GM06990 (cell line): ENCODE measurements around the gene PRSS56.

Experiments used
- DNase-seq: peaks from one replicate; pipeline ENCODE4 v3.0.0-alpha.2; 2011; ENCODE audit not compliant: insufficient read length; ENCODE audit errors: extremely low read depth
- H3K27me3 ChIP-seq: replicated peaks from 2 replicates; pipeline ENCODE4 v1.6.0; 2011; ENCODE audit warnings: low read length; ENCODE audit not compliant: control insufficient read depth, insufficient read depth
- H3K36me3 ChIP-seq: 2 replicates; pipeline ENCODE4 v1.5.1; 2011; ENCODE audit warnings: low read length; ENCODE audit not compliant: control insufficient read depth, insufficient read depth
- H3K4me3 ChIP-seq: replicated peaks from 2 replicates; pipeline ENCODE4 v1.5.1; 2011; ENCODE audit warnings: low read depth, mild to moderate bottlenecking, control low read depth, low read length
- CTCF ChIP-seq: IDR thresholded peaks from 2 replicates; pipeline ENCODE4 v1.5.1; 2011; ENCODE audit warnings: low read length, control low read depth, mild to moderate bottlenecking, inconsistent platforms; ENCODE audit not compliant: insufficient read depth, poor library complexity, severe bottlenecking

The PRSS56 gene

DNA sequence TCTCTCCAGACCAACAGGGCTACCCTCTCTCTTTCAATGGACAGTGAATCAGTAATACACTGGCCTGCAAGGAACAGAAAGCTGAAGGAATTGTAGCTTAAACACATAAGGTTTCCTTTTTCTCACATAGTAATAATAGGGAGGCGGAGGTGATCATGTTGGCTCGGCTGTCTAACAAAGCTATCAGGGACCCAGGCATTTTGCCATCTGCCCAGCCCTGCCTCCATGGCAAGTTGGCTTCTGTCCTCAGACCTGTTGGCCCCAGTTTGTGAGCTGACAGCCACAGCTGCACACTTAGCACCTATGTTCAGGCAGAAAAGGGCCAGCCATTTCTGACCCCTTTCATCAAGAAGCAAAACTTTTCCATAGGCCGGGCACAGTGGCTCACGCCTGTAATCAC is 17.3 kb downstream of the PRSS56 start:
- H3K27me3 ChIP-seq, result no peaks in the 10 kb centered on the region
- H3K36me3 ChIP-seq, result no peaks in the 10 kb centered on the region
- no peak overlapping the region for H3K4me3 ChIP-seq
- DNase-seq, result no peak
- TF ChIP-seq CTCF, result no peak

- H3K36me3 ChIP-seq, result no peaks in the 10 kb centered on the region
- DNase-seq, result no peak
- no peak overlapping the region for H3K4me3 ChIP-seq
- no peaks in the 10 kb centered on the region for H3K27me3 ChIP-seq
- no peak for TF ChIP-seq CTCF
Observed at GRCh38 chr2:232538671-232539070, 18.5 kb downstream of the PRSS56 start.

- no peak for DNase-seq
- TF ChIP-seq CTCF, result no peak
- no peaks in the 10 kb centered on the region for H3K27me3 ChIP-seq
- peaks cover 2% of the 10 kb centered on the region; the same call in 1 of the 2 replicates for H3K36me3 ChIP-seq
- H3K4me3 ChIP-seq, result no peak within 1 kb of the TSS
Observed at GRCh38 chr2:232539298-232540231, 19.4 kb downstream of the PRSS56 start, which contains the start of gene CHRNG. Gene CHRNG (plus strand): TSS chr2:232539692. CDS start chr2:232539748, 56 bp downstream.

DNA sequence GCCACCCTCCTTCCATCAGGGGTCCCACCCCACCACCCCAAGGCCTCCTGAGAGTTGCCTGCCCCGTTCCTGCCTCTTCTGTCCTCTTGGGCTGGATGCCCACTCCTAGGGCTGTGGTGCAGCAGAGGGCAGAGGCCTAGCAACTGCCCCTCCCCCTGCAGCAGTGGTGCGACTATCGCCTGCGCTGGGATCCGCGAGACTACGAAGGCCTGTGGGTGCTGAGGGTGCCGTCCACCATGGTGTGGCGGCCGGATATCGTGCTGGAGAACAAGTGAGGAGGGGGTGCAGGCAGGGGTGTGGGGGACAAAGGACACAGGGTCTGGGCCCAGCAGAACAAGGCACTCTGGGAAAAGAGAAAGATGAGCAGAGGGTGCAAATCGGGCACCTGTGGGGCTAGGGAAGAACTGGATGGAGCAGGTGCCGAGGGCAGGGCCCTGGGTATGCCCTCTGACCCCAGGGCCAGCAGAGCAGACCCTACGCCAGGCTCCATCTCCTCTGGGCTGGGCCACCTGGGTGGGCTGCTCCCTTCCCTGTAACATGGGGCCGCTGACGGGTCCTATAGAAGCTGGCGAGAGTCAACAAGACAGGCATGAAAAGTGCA is 20.4 kb downstream of the PRSS56 start:
- no peak for DNase-seq
- Histone ChIP-seq H3K4me3 (no peak overlapping the region), H3K27me3 (no peaks in the 10 kb centered on the region), H3K36me3 (peaks cover 4% of the 10 kb centered on the region)
- TF ChIP-seq CTCF, result no peak

- Histone ChIP-seq H3K27me3 (no peaks in the 10 kb centered on the region), H3K4me3 (no peak overlapping the region), H3K36me3 (peaks cover 9% of the 10 kb centered on the region)
- no peak for TF ChIP-seq CTCF
- DNase-seq, result no peak
Observed at GRCh38 chr2:232541195-232541960, 21.2 kb downstream of the PRSS56 start.
